ENCODE results near the gene H2BK1. TPM values are rescaled to one million over a fixed set of nuclear protein-coding genes. Genes with fewer than 3 reads are reported as not detected.

The H2BK1 gene
- not detected in 2 replicates for total RNA-seq
- long read RNA-seq: 0 reads

DNA sequence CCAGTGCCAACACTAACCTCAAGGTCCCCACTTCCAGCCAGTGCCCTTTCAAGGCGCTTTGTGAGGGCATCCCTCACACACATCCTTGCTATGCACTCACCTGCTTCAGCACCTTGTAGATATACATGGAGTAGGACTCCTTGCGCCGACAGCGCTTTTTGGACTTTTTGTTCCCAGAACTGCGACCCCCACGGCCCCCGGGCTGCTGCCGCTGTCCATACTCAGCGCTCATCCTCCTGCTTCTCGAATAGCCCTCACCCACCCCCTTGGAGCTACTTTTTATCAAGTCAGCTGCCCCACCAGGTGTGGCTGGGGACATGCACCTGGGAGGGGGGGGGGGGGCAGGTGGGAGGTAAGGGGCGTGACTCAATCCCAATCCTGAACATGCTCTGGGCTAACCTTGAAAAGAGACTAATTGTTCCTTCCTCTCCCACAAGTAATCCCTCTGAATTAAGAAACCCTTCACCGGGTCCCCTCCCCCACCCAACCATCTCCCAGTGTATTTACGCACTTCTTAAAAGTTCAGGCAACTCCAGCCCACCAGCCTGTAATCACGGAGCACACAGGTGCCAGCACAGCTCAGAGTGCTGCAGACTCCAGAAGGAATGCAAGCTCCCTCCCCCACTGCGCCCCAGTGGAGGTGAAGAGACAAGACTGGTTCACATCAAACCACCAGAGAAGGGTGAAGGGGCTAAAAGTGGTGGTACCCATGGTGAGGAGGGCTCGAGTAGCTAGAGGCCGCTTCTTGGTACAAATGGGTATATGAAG is at the start of gene H2BK1:
Gene H2BK1 (minus strand): TSS at position 402 of the 768 bp plus-strand sequence. CDS start 170 bp downstream, at position 232.
- Mint-ChIP-seq H3K9me3 (no peaks in the 10 kb centered on the region), H3K36me3 (ENCODE audit: low read depth) (peaks cover 8% of the 10 kb centered on the region), H3K27me3 (ENCODE audit: low read depth) (peaks cover 11% of the 10 kb centered on the region), H3K27ac (ENCODE audit: unreplicated experiment) (no peak within 1 kb of the TSS), H3K4me1 (no peaks in the 10 kb centered on the region), H3K4me3 (no peak within 1 kb of the TSS)
- no peak for DNase-seq (ENCODE audit: low read depth, low spot score)
- TF ChIP-seq, protein P1, sequence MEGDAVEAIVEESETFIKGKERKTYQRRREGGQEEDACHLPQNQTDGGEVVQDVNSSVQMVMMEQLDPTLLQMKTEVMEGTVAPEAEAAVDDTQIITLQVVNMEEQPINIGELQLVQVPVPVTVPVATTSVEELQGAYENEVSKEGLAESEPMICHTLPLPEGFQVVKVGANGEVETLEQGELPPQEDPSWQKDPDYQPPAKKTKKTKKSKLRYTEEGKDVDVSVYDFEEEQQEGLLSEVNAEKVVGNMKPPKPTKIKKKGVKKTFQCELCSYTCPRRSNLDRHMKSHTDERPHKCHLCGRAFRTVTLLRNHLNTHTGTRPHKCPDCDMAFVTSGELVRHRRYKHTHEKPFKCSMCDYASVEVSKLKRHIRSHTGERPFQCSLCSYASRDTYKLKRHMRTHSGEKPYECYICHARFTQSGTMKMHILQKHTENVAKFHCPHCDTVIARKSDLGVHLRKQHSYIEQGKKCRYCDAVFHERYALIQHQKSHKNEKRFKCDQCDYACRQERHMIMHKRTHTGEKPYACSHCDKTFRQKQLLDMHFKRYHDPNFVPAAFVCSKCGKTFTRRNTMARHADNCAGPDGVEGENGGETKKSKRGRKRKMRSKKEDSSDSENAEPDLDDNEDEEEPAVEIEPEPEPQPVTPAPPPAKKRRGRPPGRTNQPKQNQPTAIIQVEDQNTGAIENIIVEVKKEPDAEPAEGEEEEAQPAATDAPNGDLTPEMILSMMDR (conservative IDR thresholded peaks at IDR 0.05): no peak

DNA sequence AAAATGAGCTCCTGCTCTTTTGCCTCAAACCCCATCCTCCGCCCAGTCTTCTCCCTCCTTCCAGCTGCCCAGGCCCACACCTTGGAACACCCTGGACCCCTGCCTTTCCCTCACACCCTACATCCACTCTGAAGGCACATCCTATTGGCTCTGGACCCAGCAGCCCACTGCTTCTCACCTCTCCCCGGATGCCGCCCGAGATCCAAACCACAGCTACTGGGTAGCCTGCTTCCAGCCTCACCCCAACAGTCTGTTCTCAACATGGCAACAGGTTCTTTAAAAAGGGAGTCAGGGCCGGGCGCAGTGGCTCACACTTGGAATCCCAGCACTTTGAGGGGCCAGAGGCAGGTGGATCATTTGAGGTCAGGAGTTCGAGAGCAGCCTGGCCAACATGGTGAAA is 47.7 kb upstream of the H2BK1 start:
- TF ChIP-seq, protein P1 (conservative IDR thresholded peaks at IDR 0.05): no peak
- Mint-ChIP-seq H3K4me3 (no peak overlapping the region), H3K9me3 (no peaks in the 10 kb centered on the region), H3K4me1 (peaks cover 15% of the 10 kb centered on the region), H3K27ac (ENCODE audit: unreplicated experiment) (peak overlapping the region; percentile 62), H3K27me3 (ENCODE audit: low read depth) (peaks cover 15% of the 10 kb centered on the region), H3K36me3 (ENCODE audit: low read depth) (no peaks in the 10 kb centered on the region)
- no peak for DNase-seq (ENCODE audit: low read depth, low spot score)

DNA sequence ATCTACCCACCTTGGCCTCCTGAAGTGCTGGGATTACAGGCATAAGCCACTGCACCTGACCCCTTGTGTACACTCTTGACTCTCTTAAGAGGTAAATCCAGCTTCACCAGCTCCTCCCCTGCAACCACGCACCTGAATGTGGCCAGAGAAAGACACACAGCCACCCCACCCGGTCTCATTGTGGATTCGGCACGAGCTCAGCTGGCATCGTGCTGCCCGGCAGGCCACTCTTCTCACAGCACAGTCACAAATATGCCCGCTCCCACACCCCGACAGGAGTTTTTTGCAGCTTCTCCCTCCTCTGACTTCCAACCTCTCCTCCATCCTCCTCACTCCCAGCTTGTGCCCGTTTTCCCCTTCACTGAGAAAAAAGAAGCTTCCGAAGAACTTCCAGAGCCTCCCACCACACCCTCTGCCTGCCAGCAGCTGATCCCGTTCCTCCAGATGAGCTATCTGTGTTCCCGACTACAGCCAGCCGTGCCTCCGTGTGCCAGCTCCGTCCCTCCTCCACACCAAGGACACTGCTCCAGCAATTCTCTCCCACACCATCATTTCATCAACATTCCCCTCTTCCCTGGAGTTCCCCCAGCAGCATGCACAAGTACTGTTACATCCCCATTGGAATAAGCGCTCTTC is 46.2 kb upstream of the H2BK1 start:
- no peak overlapping the region for H3K27ac Mint-ChIP-seq (ENCODE audit: unreplicated experiment)
- no peaks in the 10 kb centered on the region for H3K36me3 Mint-ChIP-seq (ENCODE audit: low read depth)
- no peak for DNase-seq (ENCODE audit: low read depth, low spot score)
- TF ChIP-seq, protein P1 (conservative IDR thresholded peaks at IDR 0.05): no peak
- H3K9me3 Mint-ChIP-seq: no peaks in the 10 kb centered on the region
- peaks cover 15% of the 10 kb centered on the region for H3K27me3 Mint-ChIP-seq (ENCODE audit: low read depth)
- H3K4me1 Mint-ChIP-seq: peaks cover 26% of the 10 kb centered on the region
- H3K4me3 Mint-ChIP-seq: peak overlapping the region; percentile 12

DNA sequence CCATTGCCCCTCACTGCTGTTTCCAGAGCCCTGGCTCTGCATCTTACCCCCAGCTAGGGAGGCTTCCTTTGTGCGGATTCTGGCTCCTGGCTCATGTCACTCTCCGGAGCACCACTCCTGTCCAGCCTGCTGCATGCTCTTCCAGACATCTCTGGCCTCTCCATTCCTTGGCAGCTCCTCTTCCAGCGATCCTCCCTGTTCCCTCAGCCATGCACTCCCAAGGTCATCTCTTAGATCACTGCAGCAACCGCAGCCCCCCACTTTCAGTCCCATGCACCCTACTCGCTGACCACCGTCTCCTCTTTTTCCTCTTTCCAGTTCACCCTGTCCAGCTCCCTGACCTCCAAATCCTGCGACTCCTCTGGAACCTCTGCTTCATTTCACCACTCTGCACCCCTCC is 45.1 kb upstream of the H2BK1 start:
- Mint-ChIP-seq H3K27me3 (ENCODE audit: low read depth) (peaks cover 15% of the 10 kb centered on the region), H3K27ac (ENCODE audit: unreplicated experiment) (no peak overlapping the region), H3K4me3 (peak overlapping the region; percentile 58), H3K36me3 (ENCODE audit: low read depth) (no peaks in the 10 kb centered on the region), H3K9me3 (no peaks in the 10 kb centered on the region), H3K4me1 (peaks cover 35% of the 10 kb centered on the region)
- DNase-seq (ENCODE audit: low read depth, low spot score): no peak
- TF ChIP-seq, protein P1 (conservative IDR thresholded peaks at IDR 0.05): no peak

DNA sequence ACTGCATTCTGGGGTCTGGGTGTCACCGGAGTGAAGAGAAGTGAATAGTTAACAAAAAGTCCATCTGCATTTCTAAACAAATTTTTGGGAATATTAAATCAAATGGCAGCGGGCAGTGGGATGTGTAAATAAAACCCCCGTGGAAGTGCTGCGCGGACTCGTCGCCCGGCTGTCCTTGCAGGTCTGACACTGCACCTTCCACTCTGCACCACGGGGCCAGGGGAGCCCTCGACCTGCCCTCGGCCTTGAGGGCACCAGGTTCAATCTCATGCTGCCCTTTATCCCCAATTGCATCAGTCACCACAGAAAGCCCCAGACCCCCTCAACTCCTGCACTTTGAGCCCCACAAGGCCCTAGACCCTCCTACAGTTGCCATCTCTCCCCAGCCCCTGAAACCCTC is 44.6 kb upstream of the H2BK1 start:
- H3K27me3 Mint-ChIP-seq (ENCODE audit: low read depth): peaks cover 15% of the 10 kb centered on the region
- H3K9me3 Mint-ChIP-seq: no peaks in the 10 kb centered on the region
- no peak overlapping the region for H3K27ac Mint-ChIP-seq (ENCODE audit: unreplicated experiment)
- peak overlapping the region; percentile 58 for H3K4me3 Mint-ChIP-seq
- no peak for DNase-seq (ENCODE audit: low read depth, low spot score)
- H3K36me3 Mint-ChIP-seq (ENCODE audit: low read depth): no peaks in the 10 kb centered on the region
- TF ChIP-seq, protein P1 (conservative IDR thresholded peaks at IDR 0.05): no peak
- H3K4me1 Mint-ChIP-seq: peaks cover 39% of the 10 kb centered on the region
